HCT116 (cell line): ENCODE results near the gene CENPE. TPM values are rescaled to one million over a fixed set of nuclear protein-coding genes. Genes with fewer than 3 reads are reported as not detected.

Experiments used
- ATAC-seq: fragments of 200-7000 bp; cut with Tn5 transposase; 2 replicates; pipeline ENCODE4 v1.9.1; 2020; ENCODE audit warnings: mild to moderate bottlenecking, moderate library complexity
- BruUV-seq: library from RNA; stranded (reverse); fragments of 400-500 nt; replicated peaks from 2 replicates; lab custom pipeline; 2021; lab: Mats Ljungman, UMichigan
- CTCF ChIA-PET: fragments of 300-600 bp; sonication (Branson Sonifier 250); formaldehyde crosslinking; loops from one replicate; lab custom pipeline; 2021; ENCODE audit warnings: antibody characterized with exemption; lab: Charles Lee
- POLR2A ChIA-PET: fragments of 300-600, 350-600 bp; sonication (Branson Sonifier 250); formaldehyde crosslinking; loops from one replicate; lab custom pipeline; 2021; ENCODE audit warnings: antibody characterized with exemption; lab: Charles Lee
- RAD21 ChIA-PET, 2 experiments: fragments of 300-600 bp; sonication (Branson Sonifier 250); formaldehyde crosslinking; loops; one replicate each; lab custom pipeline; 2023; ENCODE audit warnings: low total read pairs in 2 of 2; ENCODE audit not compliant: uncharacterized antibody in 2 of 2, unreplicated experiment in 2 of 2, low non-redundant PET in 1 of 2; lab: Charles Lee
- DNase-seq: peaks from one replicate; pipeline ENCODE4 v3.0.0-alpha.2; 2010; ENCODE audit warnings: low read depth, low spot score
- H2AFZ ChIP-seq: fragments of 200-600 bp; shearing (Covaris generic), sonication (generic); 2 replicates; pipeline ENCODE4 v1.6.1; 2017; ENCODE audit warnings: low read depth, mixed run types, mixed read lengths, antibody characterized with exemption, low read length; ENCODE audit not compliant: poor library complexity, severe bottlenecking
- H3K27ac ChIP-seq: 2 replicates; pipeline ENCODE4 v1.5.1; 2012; ENCODE audit warnings: low read depth, low read length
- H3K27me3 ChIP-seq: fragments of 200-600 bp; sonication (generic); 2 replicates; pipeline ENCODE4 v1.6.1; 2016; ENCODE audit warnings: mixed run types, low read length, mixed read lengths; ENCODE audit not compliant: insufficient read depth
- H3K36me3 ChIP-seq, 2 experiments: fragments of 200-500 bp in 1 of 2; fragments of 200-600 bp in 1 of 2; sonication (Bioruptor generic) in 1 of 2; sonication (generic) in 1 of 2; 2 replicates each; pipeline versions ENCODE4 v1.5.1 to v1.6.1; 2014 to 2016; ENCODE audit warnings: low read length in 2 of 2, inconsistent platforms in 1 of 2, mixed read lengths in 1 of 2, mixed run types in 1 of 2; ENCODE audit not compliant: insufficient read depth in 2 of 2, control insufficient read depth in 1 of 2
- H3K4me1 ChIP-seq, 2 experiments: fragments of 200-600 bp in 1 of 2; sonication (generic) in 1 of 2; 2 replicates each; pipeline versions ENCODE4 v1.5.1 to v1.6.1; 2012 to 2017; ENCODE audit warnings: low read length in 2 of 2, inconsistent platforms in 1 of 2, mild to moderate bottlenecking in 1 of 2, mixed read lengths in 1 of 2, mixed run types in 1 of 2, moderate library complexity in 1 of 2; ENCODE audit not compliant: insufficient read depth in 2 of 2, control insufficient read depth in 1 of 2
- H3K4me2 ChIP-seq: fragments of 200-600 bp; sonication (generic); 2 replicates; pipeline ENCODE4 v1.6.1; 2017; ENCODE audit warnings: mixed run types, low read length, mixed read lengths
- H3K4me3 ChIP-seq, 2 experiments: fragments of 200-600 bp in 1 of 2; sonication (generic) in 1 of 2; replicated peaks in 1 of 2; 2 replicates each; pipeline ENCODE4 v1.5.1; 2011 to 2016; ENCODE audit warnings: low read length in 2 of 2, control low read depth in 1 of 2, low read depth in 1 of 2, mild to moderate bottlenecking in 1 of 2, mixed read lengths in 1 of 2, mixed run types in 1 of 2
- H3K79me2 ChIP-seq: fragments of 200-600 bp; sonication (generic); 2 replicates; pipeline ENCODE4 v1.6.1; 2017; ENCODE audit warnings: mild to moderate bottlenecking, mixed run types, low read length, moderate library complexity, mixed read lengths; ENCODE audit not compliant: insufficient read depth
- H3K9ac ChIP-seq: fragments of 200-600 bp; sonication (generic); 2 replicates; pipeline ENCODE4 v1.6.1; 2016; ENCODE audit warnings: low read length, mixed read lengths
- H3K9me2 ChIP-seq: fragments of 200-600 bp; sonication (generic), shearing (Covaris generic); 2 replicates; pipeline ENCODE4 v1.6.1; 2017; ENCODE audit warnings: mixed run types, mild to moderate bottlenecking, moderate library complexity; ENCODE audit not compliant: insufficient read depth
- H3K9me3 ChIP-seq, 2 experiments: fragments of 200-500 bp in 1 of 2; fragments of 200-600 bp in 1 of 2; sonication (Bioruptor generic) in 1 of 2; sonication (generic) in 1 of 2; 2 replicates each; pipeline ENCODE4 v1.6.1; 2014 to 2017; ENCODE audit warnings: low read length in 2 of 2, mixed read lengths in 2 of 2, inconsistent platforms in 1 of 2, low read depth in 1 of 2, mild to moderate bottlenecking in 1 of 2, mixed run types in 1 of 2, moderate library complexity in 1 of 2; ENCODE audit not compliant: control insufficient read depth in 1 of 2, insufficient read depth in 1 of 2
- H4K20me1 ChIP-seq: fragments of 200-600 bp; sonication (generic), shearing (Covaris generic); 2 replicates; pipeline ENCODE4 v1.6.1; 2017; ENCODE audit warnings: mixed run types, mild to moderate bottlenecking, moderate library complexity; ENCODE audit not compliant: insufficient read depth
- ATF3 ChIP-seq: IDR thresholded peaks from 2 replicates; pipeline ENCODE4 v1.6.1; 2012
- CEBPB ChIP-seq: IDR thresholded peaks from 2 replicates; pipeline ENCODE4 v1.6.1; 2012; ENCODE audit warnings: low read depth
- CTCF ChIP-seq, 3 experiments: fragments of 200-600 bp in 1 of 3; sonication (generic) in 1 of 3; IDR thresholded peaks in 2 of 3; conservative IDR thresholded peaks in 1 of 3; 2 replicates each; pipeline ENCODE4 v1.5.1; 2012 to 2017; ENCODE audit warnings: low read depth in 2 of 3, low read length in 2 of 3, antibody characterized with exemption in 1 of 3, borderline replicate concordance in 1 of 3, control low read depth in 1 of 3, mild to moderate bottlenecking in 1 of 3, mixed read lengths in 1 of 3, mixed run types in 1 of 3, moderate library complexity in 1 of 3; ENCODE audit not compliant: insufficient read depth in 1 of 3
- EGR1 ChIP-seq: IDR thresholded peaks from 2 replicates; pipeline ENCODE4 v1.6.1; 2012; ENCODE audit warnings: low read depth
- EZH2 ChIP-seq: fragments of 200-600 bp; sonication (generic); IDR thresholded peaks from 2 replicates; pipeline ENCODE4 v1.6.1; 2017; ENCODE audit warnings: antibody characterized with exemption, mixed run types
- POLR2A ChIP-seq: IDR thresholded peaks from 2 replicates; pipeline ENCODE4 v1.7.0; 2011; ENCODE audit warnings: borderline replicate concordance; ENCODE audit not compliant: insufficient read depth, insufficient read length; ENCODE audit errors: extremely low read depth
- POLR2AphosphoS5 ChIP-seq: IDR thresholded peaks from 2 replicates; pipeline ENCODE4 v1.6.1; 2011; ENCODE audit warnings: mild to moderate bottlenecking, low read depth, low read length, moderate library complexity
- RAD21 ChIP-seq: IDR thresholded peaks from 2 replicates; pipeline ENCODE4 v1.6.1; 2012; ENCODE audit warnings: low read depth, mild to moderate bottlenecking
- SRF ChIP-seq: IDR thresholded peaks from 2 replicates; pipeline ENCODE4 v1.6.1; 2012; ENCODE audit warnings: low read depth
- TCF7L2 ChIP-seq: IDR thresholded peaks from 2 replicates; pipeline ENCODE4 v1.7.0; 2011; ENCODE audit warnings: borderline replicate concordance, inconsistent platforms; ENCODE audit not compliant: insufficient read depth, insufficient read length; ENCODE audit errors: extremely low read depth
- YY1 ChIP-seq: IDR thresholded peaks from 2 replicates; pipeline ENCODE4 v1.6.1; 2011; ENCODE audit warnings: low read length, low read depth, moderate library complexity, mild to moderate bottlenecking; ENCODE audit not compliant: insufficient replicate concordance; ENCODE audit errors: extremely low read depth
- ZBTB33 ChIP-seq: IDR thresholded peaks from 2 replicates; pipeline ENCODE4 v1.6.1; 2011; ENCODE audit warnings: mild to moderate bottlenecking, low read length, moderate library complexity; ENCODE audit not compliant: insufficient replicate concordance; ENCODE audit errors: extremely low read depth
- ZFX ChIP-seq: fragments of 450-650 bp; IDR thresholded peaks from 2 replicates; pipeline ENCODE4 v1.6.1; 2017
- ZNF274 ChIP-seq: fragments of 200-500 bp; sonication (Bioruptor generic); IDR thresholded peaks from 2 replicates; pipeline ENCODE4 v1.6.1; 2014; ENCODE audit warnings: mild to moderate bottlenecking, low read depth, low read length, inconsistent platforms
- intact Hi-C: fragments of 100-400 bp; cut with micrococcal nuclease; formaldehyde crosslinking; loops from 2 replicates; pipeline ENCODE4 v1.10.0; 2022
- total RNA-seq: library from RNA; stranded (reverse); gene quantifications from one replicate; pipeline ENCODE4 v1.2.1, GENCODE V29; 2021; ENCODE audit not compliant: unreplicated experiment
- TF ChIP-seq, protein P1 (sequence below): IDR thresholded peaks from 2 replicates; pipeline ENCODE4 v1.6.1; 2012

Gene CENPE
- total RNA-seq, 1 experiment from 2014 or later: 31.3 TPM

GRCh38 chr4:103097112-103097511, 101.0 kb downstream of the CENPE start:
- ATAC-seq: no peak
- intact Hi-C loops: loop anchor here (5.0 to 10.0 kb wide), 2 partner anchors 272 to 750 kb away; partner anchors contain the start of genes SLC39A8 and UBE2D3

DNA sequence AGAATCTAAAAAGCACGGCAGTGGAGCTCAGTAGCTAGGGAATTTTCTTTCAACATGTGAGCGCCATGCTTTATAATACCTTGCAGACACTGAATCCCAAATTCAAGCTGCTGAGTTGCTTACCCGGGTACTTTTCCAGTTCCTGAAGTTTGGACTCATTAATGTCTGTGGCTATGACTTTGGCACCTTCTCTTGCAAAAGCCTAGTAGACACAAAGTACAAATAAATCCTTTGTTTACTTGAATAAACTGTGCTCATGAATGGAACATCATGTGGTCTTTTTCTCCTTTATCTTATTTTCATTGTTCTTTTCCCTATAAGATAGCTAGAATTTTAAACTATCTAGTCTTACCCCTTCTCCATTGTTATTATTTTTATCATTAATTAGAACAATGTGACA, 103.1 kb downstream of the CENPE start:
- ChIA-PET RAD21 (no interaction called here), POLR2A (interaction anchor here (1.6 kb wide), 1 partner anchor 267 kb away, joined by 5 read pairs; no protein-coding TSS in a partner anchor), CTCF (interaction anchor here (1.2 kb wide), 1 partner anchor 474 kb away, joined by 6 read pairs; no protein-coding TSS in a partner anchor)
- BruUV-seq: no TSS peak
- peaks cover 0 to 10% of the 10 kb centered on the region in 2 experiments; a peak in 2 of 4 replicates for H3K4me1 ChIP-seq
- ATAC-seq: no peak
- H3K27ac ChIP-seq: no peak overlapping the region
- no peak overlapping the region for H2AFZ ChIP-seq
- no peaks in the 10 kb centered on the region for H3K9me3 ChIP-seq
- H3K4me3 ChIP-seq: no peak overlapping the region
- H3K9me2 ChIP-seq: no peaks in the 10 kb centered on the region
- H3K79me2 ChIP-seq: no peaks in the 10 kb centered on the region
- no peak overlapping the region for H3K9ac ChIP-seq
- intact Hi-C loops: loop anchor here (5.0 to 10.0 kb wide), 2 partner anchors 270 to 748 kb away; partner anchors contain the start of genes SLC39A8 and UBE2D3
- DNase-seq: no peak
- no peaks in the 10 kb centered on the region for H4K20me1 ChIP-seq
- no peaks in the 10 kb centered on the region for H3K27me3 ChIP-seq
- H3K36me3 ChIP-seq: no peaks in the 10 kb centered on the region
- H3K4me2 ChIP-seq: no peak overlapping the region
- TF ChIP-seq EZH2: no peak
- TF ChIP-seq ZNF274: no peak
- TF ChIP-seq ZBTB33: no peak
- no peak for TF ChIP-seq SRF
- TF ChIP-seq EGR1: no peak
- no peak for TF ChIP-seq CTCF (IDR thresholded peaks at IDR 0.05 in 2 of 3, conservative IDR thresholded peaks at IDR 0.05 in 1 of 3; ENCODE audit: borderline replicate concordance in 1 of 3, insufficient read depth in 1 of 3, low read depth in 2 of 3, low read length in 2 of 3)
- no peak for TF ChIP-seq YY1
- no peak for TF ChIP-seq POLR2AphosphoS5
- TF ChIP-seq ZFX: no peak
- TF ChIP-seq ATF3: no peak
- TF ChIP-seq POLR2A: no peak
- no peak for TF ChIP-seq CEBPB
- no peak for TF ChIP-seq TCF7L2
- TF ChIP-seq RAD21: no peak
- TF ChIP-seq, protein P1, sequence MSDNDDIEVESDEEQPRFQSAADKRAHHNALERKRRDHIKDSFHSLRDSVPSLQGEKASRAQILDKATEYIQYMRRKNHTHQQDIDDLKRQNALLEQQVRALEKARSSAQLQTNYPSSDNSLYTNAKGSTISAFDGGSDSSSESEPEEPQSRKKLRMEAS: no peak

More at GRCh38 chr4:103097112-103097511, 101.0 kb downstream of the CENPE start:
- H4K20me1 ChIP-seq: no peaks in the 10 kb centered on the region
- no peaks in the 10 kb centered on the region for H3K79me2 ChIP-seq
- POLR2A ChIA-PET: no interaction called here
- no TSS peak for BruUV-seq
- DNase-seq: no peak
- RAD21 ChIA-PET: no interaction called here
- no peaks in the 10 kb centered on the region for H3K27me3 ChIP-seq
- H3K9ac ChIP-seq: no peak overlapping the region
- no peak overlapping the region for H2AFZ ChIP-seq
- H3K4me2 ChIP-seq: no peak overlapping the region
- no peaks in the 10 kb centered on the region for H3K36me3 ChIP-seq
- no peak overlapping the region for H3K27ac ChIP-seq
- CTCF ChIA-PET: no interaction called here
- TF ChIP-seq EZH2 (no peak), TCF7L2 (no peak)
- no peaks in the 10 kb centered on the region for H3K9me3 ChIP-seq
- no peak overlapping the region for H3K4me3 ChIP-seq
- no peaks in the 10 kb centered on the region for H3K9me2 ChIP-seq
- H3K4me1 ChIP-seq: peaks cover 0 to 10% of the 10 kb centered on the region in 2 experiments; a peak in 2 of 4 replicates
